ENCODE results near the gene NEK11.

NEK11 gene

DNA sequence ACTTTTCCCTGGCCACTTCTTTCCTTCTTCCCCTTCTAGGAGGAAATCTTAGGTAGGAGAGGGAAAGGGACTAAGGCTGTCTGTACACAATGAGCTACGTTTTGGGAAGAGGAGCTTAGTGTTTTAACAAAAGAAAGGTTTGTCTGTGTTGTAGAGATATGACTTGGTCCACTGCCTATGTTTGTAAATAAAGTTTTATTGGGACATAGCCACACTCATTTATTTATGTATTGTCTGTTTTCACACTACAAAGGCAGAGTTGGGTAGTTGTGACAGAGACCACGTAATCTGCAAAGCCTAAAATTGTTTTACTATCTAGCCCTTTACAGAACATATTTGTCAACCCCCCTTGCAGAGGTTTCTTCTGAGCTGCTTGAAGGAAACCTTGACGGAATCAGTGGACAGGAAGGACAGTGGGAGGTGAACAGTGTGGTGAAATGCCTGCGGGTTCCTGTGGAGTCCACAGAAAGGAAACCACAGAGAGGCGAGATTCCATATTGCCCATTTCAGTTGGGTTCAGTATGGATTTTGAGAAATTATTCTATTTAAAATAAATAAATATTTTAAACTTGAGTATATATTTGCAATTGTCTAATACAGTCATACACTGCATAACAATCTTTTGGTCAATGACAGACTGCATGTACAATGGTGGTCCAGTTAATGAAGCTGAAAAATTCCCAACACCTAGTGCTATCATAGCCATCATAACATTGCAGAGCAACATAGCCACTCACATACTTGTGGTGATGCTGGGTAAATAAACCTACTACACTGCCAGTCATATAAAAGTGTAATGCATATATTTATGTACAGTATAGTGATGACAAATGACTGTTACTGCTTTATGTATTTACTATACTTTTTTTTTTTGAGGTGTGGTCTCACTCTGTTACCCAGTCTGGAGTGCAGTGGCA is 197.0 kb downstream of the NEK11 start:
- TF ChIP-seq, protein P1, sequence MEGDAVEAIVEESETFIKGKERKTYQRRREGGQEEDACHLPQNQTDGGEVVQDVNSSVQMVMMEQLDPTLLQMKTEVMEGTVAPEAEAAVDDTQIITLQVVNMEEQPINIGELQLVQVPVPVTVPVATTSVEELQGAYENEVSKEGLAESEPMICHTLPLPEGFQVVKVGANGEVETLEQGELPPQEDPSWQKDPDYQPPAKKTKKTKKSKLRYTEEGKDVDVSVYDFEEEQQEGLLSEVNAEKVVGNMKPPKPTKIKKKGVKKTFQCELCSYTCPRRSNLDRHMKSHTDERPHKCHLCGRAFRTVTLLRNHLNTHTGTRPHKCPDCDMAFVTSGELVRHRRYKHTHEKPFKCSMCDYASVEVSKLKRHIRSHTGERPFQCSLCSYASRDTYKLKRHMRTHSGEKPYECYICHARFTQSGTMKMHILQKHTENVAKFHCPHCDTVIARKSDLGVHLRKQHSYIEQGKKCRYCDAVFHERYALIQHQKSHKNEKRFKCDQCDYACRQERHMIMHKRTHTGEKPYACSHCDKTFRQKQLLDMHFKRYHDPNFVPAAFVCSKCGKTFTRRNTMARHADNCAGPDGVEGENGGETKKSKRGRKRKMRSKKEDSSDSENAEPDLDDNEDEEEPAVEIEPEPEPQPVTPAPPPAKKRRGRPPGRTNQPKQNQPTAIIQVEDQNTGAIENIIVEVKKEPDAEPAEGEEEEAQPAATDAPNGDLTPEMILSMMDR (IDR thresholded peaks at IDR 0.05; ENCODE audit: insufficient read depth, low read depth, low read length, missing control alignments): no peak
- no peak for DNase-seq (ENCODE audit: low read depth)

DNA sequence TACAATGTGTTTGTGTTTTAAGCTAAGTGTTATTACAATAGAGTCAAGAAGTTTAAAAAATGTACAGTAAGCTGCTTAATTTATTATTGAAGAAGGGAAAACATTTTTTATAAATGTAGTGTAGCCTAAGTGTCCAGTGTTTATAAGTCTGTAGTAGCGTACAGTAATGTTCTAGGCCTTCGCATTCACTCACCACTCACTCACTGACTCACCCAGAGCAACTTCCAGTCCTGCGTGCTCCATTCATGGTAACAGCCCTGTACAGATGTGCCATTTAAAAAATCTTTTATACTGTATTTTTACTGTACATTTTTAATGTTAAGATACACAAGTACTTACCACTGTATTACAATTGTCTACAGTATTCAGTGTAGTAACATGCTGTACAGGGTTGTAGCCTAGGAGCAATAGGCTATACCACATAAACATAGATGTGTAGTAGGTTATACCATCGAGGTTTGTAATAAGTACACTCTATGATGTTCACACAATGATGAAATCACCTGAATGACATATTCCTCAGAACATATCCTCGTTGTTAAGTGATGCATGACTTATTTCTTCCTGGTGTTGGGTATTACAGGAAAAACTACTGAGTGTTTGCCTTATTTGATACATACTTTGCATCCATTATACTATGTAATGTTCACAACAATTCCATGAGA is 198.3 kb downstream of the NEK11 start:
- TF ChIP-seq, protein P1 (IDR thresholded peaks at IDR 0.05; ENCODE audit: insufficient read depth, low read depth, low read length, missing control alignments): no peak
- no peak for DNase-seq (ENCODE audit: low read depth)
- H3K4me3 ChIP-seq (ENCODE audit: low read depth, low read length): no peak overlapping the region

More for the DNA sequence above, 197.0 kb downstream of the NEK11 start:
- no peak overlapping the region for H3K4me3 ChIP-seq (ENCODE audit: low read depth, low read length)

GRCh38 chr3:131228522-131228921 is 201.8 kb downstream of the NEK11 start:
- no peak for DNase-seq (ENCODE audit: low read depth)
- TF ChIP-seq, protein P1 (IDR thresholded peaks at IDR 0.05; ENCODE audit: insufficient read depth, low read depth, low read length, missing control alignments): no peak

GRCh38 chr3:131231710-131232389 is 205.2 kb downstream of the NEK11 start:
- TF ChIP-seq, protein P1 (IDR thresholded peaks at IDR 0.05; ENCODE audit: insufficient read depth, low read depth, low read length, missing control alignments): no peak
- no peak overlapping the region for H3K4me3 ChIP-seq (ENCODE audit: low read depth, low read length)
- DNase-seq (ENCODE audit: low read depth): no peak

More at GRCh38 chr3:131228522-131228921, 201.8 kb downstream of the NEK11 start:
- H3K4me3 ChIP-seq (ENCODE audit: low read depth, low read length): no peak overlapping the region

- no peak for DNase-seq (ENCODE audit: low read depth)
- no peak overlapping the region for H3K4me3 ChIP-seq (ENCODE audit: low read depth, low read length)
- TF ChIP-seq, protein P1 (IDR thresholded peaks at IDR 0.05; ENCODE audit: insufficient read depth, low read depth, low read length, missing control alignments): no peak
These were observed 206.1 kb downstream of the NEK11 start for GRCh38 chr3:131232711-131233267.

GRCh38 chr3:131233900-131234668 is 207.4 kb downstream of the NEK11 start:
- no peak for DNase-seq (ENCODE audit: low read depth)
- TF ChIP-seq, protein P1 (IDR thresholded peaks at IDR 0.05; ENCODE audit: insufficient read depth, low read depth, low read length, missing control alignments): no peak
- H3K4me3 ChIP-seq (ENCODE audit: low read depth, low read length): no peak overlapping the region

Data from GM12865 (cell line).